Testis (tissue), 5 donors: ENCODE data around the gene PRKG1. TPM values are rescaled to one million over a fixed set of nuclear protein-coding genes. Genes with fewer than 3 reads are reported as not detected.

ENCODE experiments used
- DNase-seq: peaks from one replicate; pipeline ENCODE4 v3.0.0-alpha.2; 2019
- H3K27ac ChIP-seq, 2 donors: fragments of 200-600 bp; sonication (generic); one replicate each; pipeline ENCODE4 v1.5.1; 2019
- H3K27me3 ChIP-seq: fragments of 200-600 bp; sonication (generic); one replicate; pipeline ENCODE4 v1.5.1; 2019
- H3K36me3 ChIP-seq: fragments of 200-600 bp; sonication (generic); one replicate; pipeline ENCODE4 v1.5.1; 2017; ENCODE audit warnings: low read depth; ENCODE audit errors: missing control alignments
- H3K4me1 ChIP-seq: fragments of 200-600 bp; sonication (generic); one replicate; pipeline ENCODE4 v1.5.1; 2019
- H3K4me3 ChIP-seq, 2 donors: fragments of 200-600 bp; sonication (generic); one replicate each; pipeline ENCODE4 v1.5.1; 2017 to 2019
- H3K9me3 ChIP-seq: fragments of 200-600 bp; sonication (generic); one replicate; pipeline ENCODE4 v1.5.1; 2017
- CTCF ChIP-seq, 3 experiments: fragments of 450-650 bp in 2 of 3; fragments of 200-600 bp in 1 of 3; sonication (generic) in 1 of 3; IDR thresholded peaks; one replicate each; pipeline ENCODE4 v1.5.1; 2016 to 2019; ENCODE audit warnings: antibody characterized with exemption in 3 of 3, mild to moderate bottlenecking in 2 of 3, moderate library complexity in 1 of 3
- POLR2A ChIP-seq: fragments of 450-650 bp; IDR thresholded peaks from one replicate; pipeline ENCODE4 v1.6.1; 2017; ENCODE audit warnings: antibody characterized with exemption, mild to moderate bottlenecking, moderate library complexity
- WGBS, 2 donors: methylation state at CpG; one replicate each; pipeline ENCODE4 v1.1.5; 2018; 5-methylcytosine and 5-hydroxymethylcytosine counted together
- intact Hi-C: fragments of 100-400 bp; cut with DNase I; formaldehyde crosslinking; loops from one replicate; pipeline ENCODE4 v1.15.1; 2023; ENCODE audit warnings: low total_unique reads
- long read RNA-seq, 2 donors: transcript quantifications; one replicate each; lab custom pipeline, GENCODE V29; 2026
- polyA plus RNA-seq: library from polyadenylated mRNA; stranded (reverse); fragments of 350-450 nt; fragmentation: Illumina TruSeq; extraction: RNeasy Lipid Tissue Mini Kit (QIAGEN cat#74804); gene quantifications from one replicate; pipeline ENCODE4 v1.2.3, GENCODE V29; 2014; ENCODE audit warnings: low read depth, low replicate concordance; ENCODE audit not compliant: insufficient read depth
- total RNA-seq, 2 donors: library from RNA; depleted of rRNA; stranded (reverse); fragments of >200 nt; gene quantifications; one replicate each; pipeline ENCODE4 v1.2.3, GENCODE V29; 2016

The PRKG1 gene
- total RNA-seq: 10 to 100 TPM; 12.5 to 15.3 TPM
- polyA plus RNA-seq: 6.3 TPM
- long read RNA-seq, donor 1: 0 reads
- long read RNA-seq, donor 2: 0 reads

- Histone ChIP-seq H3K4me3 (peak within 1 kb of the TSS; percentile 71 to 72), H3K4me1 (no peaks in the 10 kb centered on the region), H3K27me3 (no peaks in the 10 kb centered on the region), H3K9me3 (no peaks in the 10 kb centered on the region), H3K36me3 (no peaks in the 10 kb centered on the region), H3K27ac (peak within 1 kb of the TSS; percentile 79 to 93)
- DNase-seq: peak; percentile 81
- intact Hi-C loops: no loop called here
- WGBS, 2 donors: 1 to 4% methylated on average over 20 to 56 of the region's 59 CpGs
- no peak for TF ChIP-seq CTCF (IDR thresholded peaks at IDR 0.05)
- TF ChIP-seq POLR2A: no peak
These were observed at the start of gene PRKG1 for GRCh38 chr10:51074238-51075028. TSS of gene PRKG1 (plus strand) at chr10:51074487.

- peak overlapping the region in 1 of 2 donors; percentile 47 for H3K27ac ChIP-seq
These were observed 45.9 kb upstream of the PRKG1 start for GRCh38 chr10:51028420-51028819.

GRCh38 chr10:51029172-51029641 lies 45.1 kb upstream of the PRKG1 start:
- H3K27ac ChIP-seq: peak overlapping the region in 1 of 2 donors; percentile 47
- no peak for DNase-seq
- no peaks in the 10 kb centered on the region for H3K9me3 ChIP-seq
- WGBS, 2 donors: 61 to 63% methylated on average over 2 of the region's 2 CpGs
- intact Hi-C loops: no loop called here
- H3K4me1 ChIP-seq: peaks cover 7% of the 10 kb centered on the region
- no peaks in the 10 kb centered on the region for H3K36me3 ChIP-seq
- no peak overlapping the region for H3K4me3 ChIP-seq
- H3K27me3 ChIP-seq: no peaks in the 10 kb centered on the region
- no peak for TF ChIP-seq CTCF (IDR thresholded peaks at IDR 0.05)
- no peak for TF ChIP-seq POLR2A

More at GRCh38 chr10:51028420-51028819, 45.9 kb upstream of the PRKG1 start:
- H3K27me3 ChIP-seq: no peaks in the 10 kb centered on the region
- no peaks in the 10 kb centered on the region for H3K36me3 ChIP-seq
- intact Hi-C loops: no loop called here
- no peaks in the 10 kb centered on the region for H3K9me3 ChIP-seq
- H3K4me3 ChIP-seq: no peak overlapping the region
- peaks cover 7% of the 10 kb centered on the region for H3K4me1 ChIP-seq
- no peak for DNase-seq
- TF ChIP-seq CTCF (IDR thresholded peaks at IDR 0.05) (no peak), POLR2A (no peak)

GRCh38 chr10:51030480-51030879 lies 43.8 kb upstream of the PRKG1 start:
- no peaks in the 10 kb centered on the region for H3K9me3 ChIP-seq
- no peaks in the 10 kb centered on the region for H3K36me3 ChIP-seq
- H3K4me1 ChIP-seq: peaks cover 7% of the 10 kb centered on the region
- no peaks in the 10 kb centered on the region for H3K27me3 ChIP-seq
- peak overlapping the region in 1 of 2 donors; percentile 10 for H3K27ac ChIP-seq
- WGBS, 2 donors: 75 to 95% methylated on average over 2 of the region's 2 CpGs
- no peak overlapping the region for H3K4me3 ChIP-seq
- no peak for DNase-seq
- intact Hi-C loops: no loop called here
- TF ChIP-seq POLR2A (no peak), CTCF (IDR thresholded peaks at IDR 0.05) (no peak)
